ENCODE data around the gene PPP2R5E. TPM values are rescaled to one million over a fixed set of nuclear protein-coding genes. Genes with fewer than 3 reads are reported as not detected.

Gene PPP2R5E
- total and polyA plus RNA-seq, 9 of the 15 experiments (the other 6 are each of a cell fraction or from before 2014, with no cell fraction given): 4.2 to 30.3 (median 11.0) TPM

DNA sequence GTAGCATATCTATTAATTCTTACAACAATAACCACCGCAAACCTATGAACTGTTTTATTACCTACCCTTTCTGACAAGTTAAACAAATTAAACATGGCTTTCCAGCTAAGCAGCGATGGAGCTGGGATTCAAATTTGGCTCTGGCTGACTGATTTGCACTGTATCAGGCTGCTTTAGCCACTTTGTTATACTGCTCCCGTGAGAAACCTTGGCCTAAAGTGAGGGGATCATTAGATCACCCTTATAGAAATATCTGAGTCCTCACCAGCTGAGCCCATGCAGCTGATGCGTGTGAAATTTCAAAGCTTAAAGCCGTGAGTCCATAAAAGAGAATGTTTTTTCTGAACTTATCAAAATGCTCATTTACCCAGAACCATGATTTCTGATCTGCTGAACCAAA lies 216.3 kb downstream of the PPP2R5E start (continued):
- TF ChIP-seq HNRNPK (IDR thresholded peaks at IDR 0.05; ENCODE audit: low read depth, low read length, poor library complexity, severe bottlenecking) (no peak), EGR1 (conservative IDR thresholded peaks at IDR 0.05) (no peak), MIER1 (IDR thresholded peaks at IDR 0.05; ENCODE audit: low read depth) (no peak)

DNA sequence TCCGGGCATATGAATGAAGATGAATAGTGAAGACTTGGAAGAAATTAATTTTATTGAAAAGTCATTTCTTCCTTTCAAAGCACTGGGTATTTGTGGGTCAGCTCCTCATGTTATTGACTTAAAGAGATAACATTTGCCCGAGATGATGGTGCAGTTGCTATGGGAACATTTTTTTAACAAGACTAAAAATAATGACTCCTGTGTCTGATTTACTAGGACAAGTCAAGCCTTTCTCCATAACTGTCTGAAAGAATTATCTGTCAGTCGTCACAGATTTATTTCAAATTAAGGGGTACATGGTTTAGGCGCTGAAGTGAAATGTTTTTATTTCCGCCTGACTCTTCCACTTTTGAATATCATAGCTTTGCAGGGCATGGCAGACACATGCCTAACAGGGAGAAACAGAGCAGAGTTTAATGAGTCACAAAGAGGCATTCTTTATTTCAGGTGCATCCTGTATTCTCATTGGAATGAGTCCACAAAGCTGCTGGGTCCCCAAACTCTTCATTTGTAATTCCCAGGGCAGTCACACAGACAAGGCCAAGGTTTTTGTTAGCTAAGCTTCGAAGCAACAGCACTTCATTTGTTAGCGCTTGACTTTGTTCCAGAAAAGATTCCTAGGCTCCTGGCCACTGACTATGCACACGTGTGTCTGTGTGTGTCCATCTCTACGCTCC lies 220.1 kb downstream of the PPP2R5E start:
- no peak for ATAC-seq
- POLR2A ChIA-PET: no interaction called here
- CTCF ChIA-PET (ENCODE audit: low intra/inter-chr PET ratio): no interaction called here

More for the DNA sequence above, 220.1 kb downstream of the PPP2R5E start:
- no peak for FAIRE-seq
- H4K20me1 ChIP-seq (replicated peaks; ENCODE audit: control insufficient read depth, insufficient read depth, low read length): no peaks in the 10 kb centered on the region
- no peak overlapping the region for H2AFZ ChIP-seq (ENCODE audit: low read depth, low read length)
- H3K9me1 ChIP-seq (ENCODE audit: control insufficient read depth, insufficient read depth, low read length): no peaks in the 10 kb centered on the region
- H3K79me2 ChIP-seq (ENCODE audit: control insufficient read depth, insufficient read depth, low read length): no peaks in the 10 kb centered on the region
- no peak overlapping the region for H3K9ac ChIP-seq (ENCODE audit: insufficient read depth in 1 of 2, low read depth in 2 of 2, low read length in 2 of 2)
- WGBS (ENCODE audit: insufficient coverage, low coverage, missing lambda C conversion rate): 0% methylated on average over 8 of the region's 9 CpGs
- H3K9me3 ChIP-seq (replicated peaks; ENCODE audit: control insufficient read depth, insufficient read depth, low read depth, low read length): no peaks in the 10 kb centered on the region
- intact Hi-C loops (cut with micrococcal nuclease): no loop called here
- no TSS peak for BruUV-seq (replicated peaks)
- peak; percentile 20; the same call in 1 of the 2 replicates for TF ChIP-seq RFX1 (IDR thresholded peaks at IDR 0.05)
- TF ChIP-seq, protein P1, sequence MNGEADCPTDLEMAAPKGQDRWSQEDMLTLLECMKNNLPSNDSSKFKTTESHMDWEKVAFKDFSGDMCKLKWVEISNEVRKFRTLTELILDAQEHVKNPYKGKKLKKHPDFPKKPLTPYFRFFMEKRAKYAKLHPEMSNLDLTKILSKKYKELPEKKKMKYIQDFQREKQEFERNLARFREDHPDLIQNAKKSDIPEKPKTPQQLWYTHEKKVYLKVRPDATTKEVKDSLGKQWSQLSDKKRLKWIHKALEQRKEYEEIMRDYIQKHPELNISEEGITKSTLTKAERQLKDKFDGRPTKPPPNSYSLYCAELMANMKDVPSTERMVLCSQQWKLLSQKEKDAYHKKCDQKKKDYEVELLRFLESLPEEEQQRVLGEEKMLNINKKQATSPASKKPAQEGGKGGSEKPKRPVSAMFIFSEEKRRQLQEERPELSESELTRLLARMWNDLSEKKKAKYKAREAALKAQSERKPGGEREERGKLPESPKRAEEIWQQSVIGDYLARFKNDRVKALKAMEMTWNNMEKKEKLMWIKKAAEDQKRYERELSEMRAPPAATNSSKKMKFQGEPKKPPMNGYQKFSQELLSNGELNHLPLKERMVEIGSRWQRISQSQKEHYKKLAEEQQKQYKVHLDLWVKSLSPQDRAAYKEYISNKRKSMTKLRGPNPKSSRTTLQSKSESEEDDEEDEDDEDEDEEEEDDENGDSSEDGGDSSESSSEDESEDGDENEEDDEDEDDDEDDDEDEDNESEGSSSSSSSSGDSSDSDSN (IDR thresholded peaks at IDR 0.05; ENCODE audit: borderline replicate concordance in 1 of 2, low read depth in 2 of 2, low read length in 2 of 2): no peak
- DNase-seq (ENCODE audit: extremely low read depth in 1 of 4, low spot score in 3 of 4): no peak
- peaks cover 0 to 7% of the 10 kb centered on the region in 2 experiments; a peak in 1 of 5 replicates for H3K27me3 ChIP-seq (ENCODE audit: control insufficient read depth in 2 of 2, insufficient read depth in 2 of 2, low read length in 2 of 2)
- in situ Hi-C loops (cut with MboI): no loop called here
- H3K4me3 ChIP-seq: no peak overlapping the region
- H3K27ac ChIP-seq (ENCODE audit: extremely low read depth, low read depth, low read length): no peak overlapping the region
- H3K4me1 ChIP-seq (replicated peaks in 1 of 2; ENCODE audit: control insufficient read depth in 2 of 2, insufficient read depth in 2 of 2, low read length in 2 of 2): no peaks in the 10 kb centered on the region
- no peaks in the 10 kb centered on the region for H3K36me3 ChIP-seq (ENCODE audit: control insufficient read depth, insufficient read depth, low read length)
- H3K4me2 ChIP-seq (ENCODE audit: insufficient read depth, low read length): no peak overlapping the region
